ENCODE measurements around the gene KRTAP12-4. TPM values are rescaled to one million over a fixed set of nuclear protein-coding genes. Genes with fewer than 3 reads are reported as not detected.

KRTAP12-4 gene, protein sequence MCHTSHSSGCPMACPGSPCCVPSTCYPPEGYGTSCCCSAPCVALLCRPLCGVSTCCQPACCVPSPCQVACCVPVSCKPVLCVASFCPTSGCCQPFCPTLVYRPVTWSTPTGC
- not detected in 2 replicates for total RNA-seq

DNA sequence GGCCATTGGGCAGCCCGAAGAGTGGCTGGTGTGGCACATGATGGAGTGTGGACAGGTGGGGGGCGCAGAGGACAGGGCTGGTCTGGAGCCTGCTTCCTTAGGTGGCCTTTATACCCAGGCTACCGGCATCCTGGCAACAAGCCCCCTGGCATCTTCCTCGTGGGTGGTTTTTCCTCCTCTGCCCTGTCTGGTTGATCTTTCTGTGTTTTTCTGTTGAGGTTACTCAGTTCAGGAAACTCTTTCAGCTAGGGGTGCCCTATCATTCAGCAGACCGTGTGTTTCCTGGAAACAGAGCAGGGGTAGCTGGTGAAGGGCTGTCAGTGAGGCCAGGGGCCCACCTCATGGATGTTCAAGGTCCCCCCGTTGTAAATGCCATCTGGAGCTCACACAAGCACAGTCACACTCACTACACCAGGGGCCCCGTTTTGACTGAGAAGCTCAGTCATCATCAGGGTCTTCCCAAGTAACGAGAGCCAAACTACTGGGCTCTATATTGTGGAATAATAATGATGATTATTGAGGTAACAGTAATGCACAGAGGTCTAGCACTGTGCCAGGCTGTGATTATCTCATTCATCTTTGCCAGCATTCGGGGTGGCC is at the start of gene KRTAP12-4:
KRTAP12-4 (minus strand) TSS at position 84 of the 600 bp plus-strand sequence; CDS start at position 39, 45 bp downstream.

DNA sequence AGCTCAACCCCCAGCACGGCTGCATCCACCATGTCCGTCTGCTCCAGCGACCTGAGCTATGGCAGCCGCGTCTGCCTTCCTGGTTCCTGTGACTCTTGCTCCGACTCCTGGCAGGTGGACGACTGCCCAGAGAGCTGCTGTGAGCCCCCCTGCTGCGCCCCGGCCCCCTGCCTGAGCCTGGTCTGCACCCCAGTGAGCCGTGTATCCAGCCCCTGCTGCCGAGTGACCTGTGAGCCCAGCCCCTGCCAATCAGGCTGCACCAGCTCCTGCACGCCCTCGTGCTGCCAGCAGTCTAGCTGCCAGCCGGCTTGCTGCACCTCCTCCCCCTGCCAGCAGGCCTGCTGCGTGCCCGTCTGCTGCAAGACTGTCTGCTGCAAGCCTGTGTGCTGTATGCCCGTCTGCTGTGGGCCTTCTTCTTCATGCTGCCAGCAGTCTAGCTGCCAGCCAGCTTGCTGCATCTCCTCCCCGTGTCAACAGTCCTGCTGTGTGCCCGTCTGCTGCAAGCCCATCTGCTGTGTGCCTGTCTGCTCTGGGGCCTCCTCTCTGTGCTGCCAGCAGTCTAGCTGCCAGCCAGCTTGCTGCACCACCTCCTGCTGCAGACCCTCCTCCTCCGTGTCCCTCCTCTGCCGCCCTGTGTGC is 42.8 kb upstream of the KRTAP12-4 start, which contains the start of gene KRTAP10-12:
KRTAP10-12 (plus strand) TSS at position 1 of the 639 bp plus-strand sequence; CDS start at position 31, 30 bp downstream.

DNA sequence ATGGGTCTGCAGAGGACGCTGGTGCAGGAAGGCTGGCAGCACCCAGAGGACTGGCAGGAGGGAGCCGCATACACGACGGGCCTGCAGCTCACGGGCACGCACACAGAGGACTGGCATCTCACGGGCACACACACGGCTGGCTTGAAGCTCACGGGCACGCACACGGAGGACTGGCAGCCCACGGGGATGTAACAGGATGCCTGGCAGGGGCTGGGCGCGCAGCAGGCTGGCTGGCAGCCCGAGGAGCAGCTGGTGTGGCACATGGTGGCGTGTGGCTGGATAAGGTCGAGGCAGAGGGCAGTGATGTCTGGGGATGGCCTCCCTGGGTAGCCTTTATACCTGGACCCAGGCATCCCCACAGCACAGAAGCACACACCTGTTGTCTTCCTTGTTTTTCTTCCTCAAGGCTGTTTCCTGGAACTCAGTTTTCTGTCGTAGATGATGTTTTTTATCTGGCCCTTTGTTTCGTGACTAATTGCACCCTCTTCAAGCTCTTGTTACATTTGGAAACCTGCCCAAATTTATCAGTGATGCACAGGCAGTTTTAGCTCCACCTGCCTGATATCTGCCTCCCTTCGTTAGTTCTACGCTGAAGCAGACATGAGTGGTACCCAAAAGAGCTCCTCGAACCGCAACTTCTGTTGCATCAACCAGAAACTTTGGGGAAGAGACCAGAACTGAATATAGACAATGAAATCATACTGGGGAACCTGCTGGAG is 27.6 kb upstream of the KRTAP12-4 start, which contains the start of gene KRTAP12-1:
KRTAP12-1 (minus strand) TSS at position 303 of the 719 bp plus-strand sequence; CDS start at position 263, 40 bp downstream.

DNA sequence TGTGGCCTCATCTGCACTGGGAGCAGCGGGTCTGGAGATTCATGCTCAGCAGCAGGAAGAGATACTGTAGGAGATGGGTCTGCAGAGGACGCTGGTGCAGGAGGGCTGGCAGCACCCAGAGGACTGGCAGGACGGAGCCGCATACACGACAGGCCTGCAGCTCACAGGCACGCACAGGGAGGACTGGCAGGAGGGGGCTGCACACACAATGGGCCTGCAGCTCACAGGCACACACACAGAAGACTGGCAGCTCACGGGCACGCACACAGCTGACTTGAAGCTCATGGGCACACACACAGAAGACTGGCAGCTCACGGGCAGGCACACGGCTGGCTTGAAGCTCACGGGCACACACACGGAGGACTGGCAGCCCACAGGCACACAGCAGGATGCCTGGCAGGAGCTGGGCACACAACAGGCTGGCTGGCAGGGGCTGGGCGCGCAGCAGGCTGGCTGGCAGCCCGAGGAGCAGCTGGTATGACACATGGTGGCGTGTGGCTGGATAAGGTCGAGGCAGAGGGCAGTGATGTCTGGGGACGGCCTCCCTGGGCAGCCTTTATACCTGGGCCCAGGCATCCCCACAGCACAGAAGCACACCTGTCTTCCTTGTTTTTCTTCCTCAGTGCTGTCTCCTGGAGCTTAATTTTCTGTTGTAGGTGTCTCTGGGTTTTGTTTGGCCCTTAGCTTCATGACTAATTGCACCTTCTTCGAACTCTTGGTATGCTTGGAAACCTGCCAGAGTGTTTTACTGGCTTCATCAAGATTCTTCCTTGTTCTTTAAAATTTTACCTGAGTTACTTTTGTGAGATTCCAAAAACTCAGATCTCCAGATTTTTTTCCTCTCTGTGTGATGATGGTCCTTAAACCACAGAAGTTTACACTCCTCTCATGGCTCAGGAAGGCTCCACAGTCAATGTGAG is 12.2 kb upstream of the KRTAP12-4 start, which contains the start of gene KRTAP12-2:
KRTAP12-2 (minus strand) TSS at position 527 of the 920 bp plus-strand sequence; CDS start at position 486, 41 bp downstream.

DNA sequence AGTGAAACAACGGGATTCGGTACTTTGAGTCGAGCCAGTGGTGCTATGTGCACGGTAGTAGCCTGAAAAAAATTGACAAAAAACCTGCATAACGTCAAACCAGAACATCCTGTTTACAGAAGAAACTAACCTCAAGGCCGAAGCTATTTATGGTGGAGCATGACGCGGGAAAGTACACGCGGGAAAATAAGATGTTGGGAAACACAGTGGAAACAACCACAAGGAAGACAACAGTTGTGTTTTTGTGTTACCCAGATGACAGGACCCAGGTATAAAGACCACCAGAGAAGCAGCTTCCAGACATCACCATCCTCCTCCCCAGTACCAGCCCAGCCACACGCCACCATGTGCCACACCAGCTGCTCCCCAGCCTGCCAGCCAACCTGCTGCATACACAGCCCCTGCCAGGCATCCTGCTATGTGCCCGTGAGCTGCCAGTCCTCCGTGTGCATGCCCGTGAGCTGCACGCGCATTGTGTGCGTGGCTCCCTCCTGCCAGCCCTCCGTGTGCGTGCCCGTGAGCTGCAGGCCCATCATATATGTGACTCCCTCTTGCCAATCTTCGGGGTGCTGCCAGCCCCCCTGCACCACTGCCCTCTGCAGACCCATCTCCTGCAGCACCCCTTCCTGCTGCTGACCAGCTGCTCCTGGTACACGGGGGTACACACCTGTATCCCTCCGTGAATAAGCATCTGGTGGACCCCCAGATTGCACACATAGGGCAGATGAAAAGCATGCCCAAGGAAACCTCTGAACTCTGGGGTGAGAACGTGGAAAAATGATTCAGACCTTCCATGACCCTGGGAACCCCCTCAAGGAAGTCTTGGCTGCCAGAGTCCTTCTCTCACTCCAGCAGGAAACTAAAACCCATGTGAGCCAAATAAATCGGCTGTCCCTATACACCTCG is 3.4 kb upstream of the KRTAP12-4 start, which contains the start of gene KRTAP12-3:
KRTAP12-3 (plus strand) TSS at position 298 of the 906 bp plus-strand sequence; CDS start at position 346, 48 bp downstream.

DNA sequence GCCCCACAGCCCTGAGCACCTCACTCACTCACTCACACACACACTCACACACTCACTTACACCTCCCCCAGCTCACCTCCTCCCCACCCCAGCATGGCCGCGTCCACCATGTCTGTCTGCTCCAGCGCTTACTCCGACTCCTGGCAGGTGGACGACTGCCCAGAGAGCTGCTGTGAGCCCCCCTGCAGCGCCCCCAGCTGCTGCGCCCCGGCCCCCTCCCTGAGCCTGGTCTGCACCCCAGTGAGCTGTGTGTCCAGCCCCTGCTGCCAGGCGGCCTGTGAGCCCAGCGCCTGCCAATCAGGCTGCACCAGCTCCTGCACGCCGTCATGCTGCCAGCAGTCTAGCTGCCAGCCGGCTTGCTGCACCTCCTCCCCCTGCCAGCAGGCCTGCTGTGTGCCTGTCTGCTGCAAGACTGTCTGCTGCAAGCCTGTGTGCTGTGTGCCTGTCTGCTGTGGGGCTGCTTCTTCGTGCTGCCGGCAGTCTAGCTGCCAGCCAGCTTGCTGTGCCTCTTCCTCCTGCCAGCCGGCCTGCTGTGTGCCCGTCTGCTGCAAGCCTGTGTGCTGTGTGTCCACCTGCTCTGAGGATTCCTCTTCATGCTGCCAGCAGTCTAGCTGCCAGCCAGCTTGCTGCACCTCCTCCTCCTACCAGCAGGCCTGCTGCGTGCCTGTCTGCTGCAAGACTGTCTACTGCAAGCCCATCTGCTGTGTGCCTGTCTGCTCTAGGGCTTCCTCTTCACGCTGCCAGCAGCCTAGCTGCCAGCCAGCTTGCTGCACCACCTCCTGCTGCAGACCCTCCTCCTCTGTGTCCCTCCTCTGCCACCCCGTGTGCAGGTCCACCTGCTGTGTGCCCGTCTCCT is 7.9 kb downstream of the KRTAP12-4 start, which contains the start of gene KRTAP10-11:
KRTAP10-11 (plus strand) TSS at position 49 of the 856 bp plus-strand sequence; CDS start at position 94, 45 bp downstream.

DNA sequence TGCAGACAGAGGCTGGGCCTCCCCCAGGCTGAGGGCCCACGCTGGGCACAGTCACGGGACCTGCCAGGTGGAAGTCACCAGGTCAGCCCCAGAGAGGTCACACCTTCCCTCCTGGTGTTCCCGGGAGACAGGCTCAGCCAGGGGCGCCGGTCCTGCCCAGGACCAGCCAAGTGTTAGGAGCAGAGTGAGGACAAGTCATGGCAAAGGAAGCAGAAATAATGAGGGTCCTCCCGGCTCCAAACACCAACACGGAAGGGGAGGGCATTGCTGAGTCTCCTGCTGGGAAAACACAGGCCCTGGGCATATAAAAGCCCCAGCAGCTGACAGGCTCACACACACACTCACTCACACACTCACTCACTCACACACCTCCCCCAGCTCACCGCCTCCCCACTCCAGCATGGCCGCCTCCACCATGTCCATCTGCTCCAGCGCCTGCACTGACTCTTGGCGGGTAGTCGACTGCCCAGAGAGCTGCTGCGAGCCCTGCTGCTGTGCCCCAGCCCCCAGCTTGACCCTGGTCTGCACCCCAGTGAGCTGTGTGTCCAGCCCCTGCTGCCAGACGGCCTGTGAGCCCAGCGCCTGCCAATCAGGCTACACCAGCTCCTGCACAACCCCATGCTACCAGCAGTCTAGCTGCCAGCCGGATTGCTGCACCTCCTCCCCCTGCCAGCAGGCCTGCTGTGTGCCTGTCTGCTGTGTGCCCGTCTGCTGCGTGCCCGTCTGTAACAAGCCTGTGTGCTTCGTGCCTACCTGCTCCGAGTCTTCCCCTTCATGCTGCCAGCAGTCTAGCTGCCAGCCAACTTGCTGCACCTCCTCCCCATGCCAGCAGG is 17.2 kb downstream of the KRTAP12-4 start, which contains the start of gene KRTAP10-10:
KRTAP10-10 (plus strand) TSS at position 339 of the 833 bp plus-strand sequence; CDS start at position 401, 62 bp downstream.

DNA sequence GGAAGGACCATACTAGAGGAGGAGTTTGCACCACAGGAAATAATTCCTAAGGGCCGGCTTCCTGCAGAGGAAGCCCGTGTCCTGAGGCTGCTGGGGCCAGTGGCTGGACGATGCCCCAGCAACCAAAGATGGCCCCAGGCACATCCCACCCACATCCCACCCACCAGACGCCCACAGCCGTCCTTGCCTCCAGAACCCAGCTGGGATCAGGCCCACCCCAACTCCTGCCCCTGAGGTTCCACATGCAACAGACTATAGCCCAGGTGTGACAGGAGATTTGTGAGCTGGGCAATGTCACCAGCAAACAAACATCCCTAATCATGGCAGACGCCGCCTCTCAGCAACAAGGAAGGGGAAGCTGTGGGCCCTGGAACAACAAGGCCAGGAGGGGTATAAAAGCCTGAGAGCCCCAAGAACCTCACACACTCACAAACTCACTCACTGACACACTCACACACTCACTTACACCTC is 27.8 kb downstream of the KRTAP12-4 start, which contains the start of gene KRTAP10-9:
KRTAP10-9 (plus strand) TSS at position 421 of the 471 bp plus-strand sequence. CDS start 79 bp downstream, outside the sequence.

DNA sequence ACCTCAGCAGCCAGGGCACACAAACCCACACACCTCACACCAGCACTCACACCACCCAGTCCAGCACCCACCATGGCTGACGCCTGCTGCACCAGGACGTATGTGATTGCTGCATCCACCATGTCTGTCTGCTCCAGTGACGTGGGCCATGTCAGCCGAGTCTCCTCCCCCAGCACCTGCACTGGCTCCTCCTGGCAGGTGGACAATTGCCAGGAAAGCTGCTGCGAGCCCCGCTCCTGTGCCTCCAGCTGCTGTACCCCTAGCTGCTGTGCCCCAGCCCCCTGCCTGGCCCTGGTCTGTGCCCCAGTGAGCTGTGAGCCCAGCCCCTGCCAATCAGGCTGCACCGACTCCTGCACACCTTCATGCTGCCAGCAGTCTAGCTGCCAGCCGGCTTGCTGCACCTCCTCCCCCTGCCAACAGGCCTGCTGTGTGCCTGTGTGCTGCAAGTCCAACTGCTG is 42.4 kb downstream of the KRTAP12-4 start, which contains the start of gene KRTAP10-8:
KRTAP10-8 (plus strand) TSS at position 51 of the 458 bp plus-strand sequence; CDS start at position 73, 22 bp downstream.

Other genes starting within 250 kb of the KRTAP12-4 start
- 0.44 and 0.66 TPM in 2 replicates for gene LRRC3, start 199.1 kb downstream of the KRTAP12-4 start, total RNA-seq
- not detected in 2 replicates for gene KRTAP10-1, start 114.5 kb downstream of the KRTAP12-4 start, total RNA-seq
- gene KRTAP10-2, start 103.2 kb downstream of the KRTAP12-4 start, total RNA-seq, result not detected in 2 replicates
- not detected in 2 replicates for gene KRTAP10-3, start 95.9 kb downstream of the KRTAP12-4 start, total RNA-seq
- gene KRTAP10-4, start 80.9 kb downstream of the KRTAP12-4 start, total RNA-seq, result not detected in 2 replicates
- not detected in 2 replicates for gene KRTAP10-5, start 74.1 kb downstream of the KRTAP12-4 start, total RNA-seq
- gene KRTAP10-6, start 62.2 kb downstream of the KRTAP12-4 start, total RNA-seq, result not detected in 2 replicates
- not detected in 2 replicates for gene KRTAP10-7, start 54.1 kb downstream of the KRTAP12-4 start, total RNA-seq
- gene KRTAP10-8, start 42.6 kb downstream of the KRTAP12-4 start, total RNA-seq, result not detected in 2 replicates
- not detected in 2 replicates for gene KRTAP10-9, start 27.6 kb downstream of the KRTAP12-4 start, total RNA-seq
- gene KRTAP10-10, start 17.3 kb downstream of the KRTAP12-4 start, total RNA-seq, result not detected in 2 replicates
- gene KRTAP10-11, start 8.2 kb downstream of the KRTAP12-4 start, total RNA-seq, result not detected in 2 replicates
- gene KRTAP12-3, start 3.3 kb upstream of the KRTAP12-4 start, total RNA-seq, result not detected in 2 replicates
- not detected in 2 replicates for gene KRTAP12-2, start 12.3 kb upstream of the KRTAP12-4 start, total RNA-seq
- not detected in 2 replicates for gene KRTAP12-1, start 27.5 kb upstream of the KRTAP12-4 start, total RNA-seq
- not detected in 2 replicates for gene KRTAP10-12, start 42.5 kb upstream of the KRTAP12-4 start, total RNA-seq
- not detected in 2 replicates for gene TSPEAR, start 56.9 kb upstream of the KRTAP12-4 start, total RNA-seq
- 58.6 and 98.6 TPM in 2 replicates for gene UBE2G2, start 147.2 kb upstream of the KRTAP12-4 start, total RNA-seq
- gene SUMO3, start 163.4 kb upstream of the KRTAP12-4 start, total RNA-seq, result 92.6 and 145 TPM in 2 replicates
- gene PTTG1IP, start 219.0 kb upstream of the KRTAP12-4 start, total RNA-seq, result 253 and 305 TPM in 2 replicates